ENCODE measurements around the gene SLC16A1.

The SLC16A1 gene

GRCh38 chr1:112957133-112957812 is 1.3 kb upstream of the SLC16A1 start:
- TF ChIP-seq, protein P1, sequence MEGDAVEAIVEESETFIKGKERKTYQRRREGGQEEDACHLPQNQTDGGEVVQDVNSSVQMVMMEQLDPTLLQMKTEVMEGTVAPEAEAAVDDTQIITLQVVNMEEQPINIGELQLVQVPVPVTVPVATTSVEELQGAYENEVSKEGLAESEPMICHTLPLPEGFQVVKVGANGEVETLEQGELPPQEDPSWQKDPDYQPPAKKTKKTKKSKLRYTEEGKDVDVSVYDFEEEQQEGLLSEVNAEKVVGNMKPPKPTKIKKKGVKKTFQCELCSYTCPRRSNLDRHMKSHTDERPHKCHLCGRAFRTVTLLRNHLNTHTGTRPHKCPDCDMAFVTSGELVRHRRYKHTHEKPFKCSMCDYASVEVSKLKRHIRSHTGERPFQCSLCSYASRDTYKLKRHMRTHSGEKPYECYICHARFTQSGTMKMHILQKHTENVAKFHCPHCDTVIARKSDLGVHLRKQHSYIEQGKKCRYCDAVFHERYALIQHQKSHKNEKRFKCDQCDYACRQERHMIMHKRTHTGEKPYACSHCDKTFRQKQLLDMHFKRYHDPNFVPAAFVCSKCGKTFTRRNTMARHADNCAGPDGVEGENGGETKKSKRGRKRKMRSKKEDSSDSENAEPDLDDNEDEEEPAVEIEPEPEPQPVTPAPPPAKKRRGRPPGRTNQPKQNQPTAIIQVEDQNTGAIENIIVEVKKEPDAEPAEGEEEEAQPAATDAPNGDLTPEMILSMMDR (IDR thresholded peaks at IDR 0.05): no peak

DNA sequence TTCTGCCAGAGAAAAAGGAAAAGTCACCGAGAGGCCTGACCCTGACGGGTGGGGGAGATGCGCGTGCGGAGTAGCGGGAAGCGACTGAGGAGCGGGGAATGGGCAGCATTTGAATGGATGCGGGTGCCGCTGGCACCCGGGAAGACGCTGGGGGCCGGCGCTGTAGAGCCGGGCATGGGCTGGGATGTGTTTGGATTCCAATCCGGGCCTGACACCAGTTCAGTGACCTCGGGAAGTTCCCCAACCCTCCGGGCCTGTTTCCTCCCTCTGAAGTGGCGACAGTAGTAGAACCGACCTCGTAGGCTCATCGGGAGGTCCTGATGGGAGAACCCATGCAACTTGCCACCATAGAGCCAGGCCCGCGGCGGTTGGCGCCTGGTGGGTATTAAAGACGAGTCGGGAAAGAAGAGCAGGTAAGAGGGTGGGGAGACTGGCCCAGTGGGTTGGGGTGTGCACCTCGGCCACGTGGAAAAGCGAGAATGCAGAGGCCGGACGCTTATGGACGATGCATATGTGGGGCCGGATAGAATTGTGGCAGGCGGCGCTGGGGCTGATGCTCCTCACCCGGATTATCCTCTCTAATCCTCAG is 642 bp upstream of the SLC16A1 start:
- TF ChIP-seq, protein P1 (IDR thresholded peaks at IDR 0.05): no peak

DNA sequence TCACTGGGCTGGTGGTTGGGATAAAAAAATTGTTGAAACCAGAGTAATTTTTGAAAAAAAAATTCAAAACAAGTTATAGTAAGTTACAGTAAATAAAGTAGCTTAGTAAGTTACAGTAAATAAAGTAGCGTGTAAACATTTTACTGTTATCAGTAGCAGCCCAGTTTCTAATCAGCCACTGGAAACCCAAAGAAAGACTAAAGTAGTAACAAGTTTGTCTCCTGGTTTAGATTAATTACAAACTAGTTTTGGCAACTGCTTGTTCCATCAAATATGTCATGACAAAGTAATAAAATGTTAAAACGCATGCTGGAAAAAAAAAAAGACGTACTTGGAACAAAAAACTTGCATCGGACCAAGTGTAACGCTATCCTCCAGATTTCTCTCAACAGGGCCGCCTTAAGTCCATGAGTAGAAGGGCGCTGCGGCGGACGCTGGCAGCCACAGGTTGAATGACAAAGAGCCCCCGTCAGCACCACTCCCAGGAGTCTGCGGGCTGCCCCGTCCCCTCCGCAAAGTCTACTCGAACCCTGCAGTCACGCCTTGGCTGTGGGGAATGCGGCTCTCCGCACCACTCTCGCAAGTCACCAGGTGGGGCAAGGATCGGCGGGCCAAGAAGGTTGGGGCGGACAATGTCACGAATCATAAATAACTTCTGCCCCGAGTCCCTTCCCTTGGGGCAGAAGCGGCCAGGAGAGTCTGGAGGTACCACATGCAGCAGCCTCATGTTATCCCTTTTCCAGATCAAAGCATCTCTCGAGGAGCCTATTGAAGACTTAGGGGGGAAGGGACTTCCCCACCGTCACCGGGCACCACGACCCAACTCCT is 837 bp downstream of the SLC16A1 start:
- TF ChIP-seq, protein P1 (IDR thresholded peaks at IDR 0.05): no peak

DNA sequence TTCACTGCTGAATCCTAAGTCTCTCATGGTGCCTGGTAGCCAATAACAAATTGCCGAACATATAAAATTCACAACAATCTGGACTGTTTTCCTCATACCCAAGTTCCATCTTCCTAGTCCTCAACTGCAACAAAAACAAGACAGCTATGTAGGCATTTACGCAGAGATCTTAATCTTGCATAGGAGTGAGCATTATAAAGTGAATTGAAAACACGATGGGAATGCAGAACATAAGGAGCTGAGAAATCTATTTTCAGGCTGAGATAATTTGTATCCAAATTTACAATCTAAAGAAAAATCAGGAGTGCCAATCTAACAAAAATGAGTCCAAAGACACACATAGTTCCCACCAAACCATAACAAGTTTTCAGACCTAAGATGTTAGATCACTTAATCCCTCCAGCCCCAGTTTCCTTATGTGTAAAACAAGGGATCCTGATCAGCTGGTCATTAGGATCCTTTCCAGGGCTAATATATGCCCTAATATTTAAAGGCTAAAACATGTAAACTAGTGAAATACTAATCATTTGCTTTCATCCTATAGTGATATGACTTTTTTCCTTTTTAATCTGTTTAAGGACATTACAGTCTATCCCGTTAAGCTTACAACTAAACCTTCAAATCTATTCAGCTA is 1.9 kb downstream of the SLC16A1 start:
- TF ChIP-seq, protein P1 (IDR thresholded peaks at IDR 0.05): no peak

GRCh38 chr1:112950426-112950825 is 5.6 kb downstream of the SLC16A1 start:
- TF ChIP-seq, protein P1 (IDR thresholded peaks at IDR 0.05): no peak

- TF ChIP-seq, protein P1 (IDR thresholded peaks at IDR 0.05): no peak
These were observed 9.3 kb downstream of the SLC16A1 start for GRCh38 chr1:112946683-112947082.

DNA sequence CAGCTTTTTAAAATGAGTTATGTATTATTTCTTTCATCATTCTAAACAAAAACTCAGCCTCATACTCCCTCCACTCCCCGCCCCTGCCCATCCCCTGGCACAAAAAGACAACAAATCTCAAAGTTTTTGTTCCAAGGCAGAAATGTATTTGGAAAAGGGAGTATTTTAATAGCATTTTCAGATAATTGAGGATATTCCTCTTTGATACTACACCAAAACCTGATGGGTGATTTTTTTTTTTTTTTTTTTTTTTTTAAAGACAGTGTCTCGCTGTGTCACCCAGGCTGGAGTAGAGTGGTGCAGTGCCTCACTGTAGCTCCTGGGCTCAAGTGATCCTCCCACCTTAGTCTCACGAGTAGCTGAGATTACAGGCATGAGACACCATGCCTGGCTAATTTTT is 16.2 kb downstream of the SLC16A1 start:
- TF ChIP-seq, protein P1 (IDR thresholded peaks at IDR 0.05): no peak

All from LNCAP (cell line).